Stimulated activated CD4-positive, alpha-beta T cell treated with anti-CD3 and anti-CD28 coated beads, Interleukin-1b, Interleukin-23, amount 100 ng/mL, for 4 hours (primary cell): Measurements from ENCODE around the gene IL4R.
A peak's percentile ranks its signal among the peaks of the same experiment; 100 is the strongest.
"Not testable (repeated sequence)": the region's sequence is repeated elsewhere in the genome, so short reads cannot be mapped to it uniquely, and the experiment has no call there.

ENCODE experiments used
- DNase-seq, 2 donors: peaks; one replicate each; pipeline ENCODE4 v3.0.0-alpha.2; 2020; ENCODE audit warnings: low read depth in 2 of 2

IL4R gene

DNA sequence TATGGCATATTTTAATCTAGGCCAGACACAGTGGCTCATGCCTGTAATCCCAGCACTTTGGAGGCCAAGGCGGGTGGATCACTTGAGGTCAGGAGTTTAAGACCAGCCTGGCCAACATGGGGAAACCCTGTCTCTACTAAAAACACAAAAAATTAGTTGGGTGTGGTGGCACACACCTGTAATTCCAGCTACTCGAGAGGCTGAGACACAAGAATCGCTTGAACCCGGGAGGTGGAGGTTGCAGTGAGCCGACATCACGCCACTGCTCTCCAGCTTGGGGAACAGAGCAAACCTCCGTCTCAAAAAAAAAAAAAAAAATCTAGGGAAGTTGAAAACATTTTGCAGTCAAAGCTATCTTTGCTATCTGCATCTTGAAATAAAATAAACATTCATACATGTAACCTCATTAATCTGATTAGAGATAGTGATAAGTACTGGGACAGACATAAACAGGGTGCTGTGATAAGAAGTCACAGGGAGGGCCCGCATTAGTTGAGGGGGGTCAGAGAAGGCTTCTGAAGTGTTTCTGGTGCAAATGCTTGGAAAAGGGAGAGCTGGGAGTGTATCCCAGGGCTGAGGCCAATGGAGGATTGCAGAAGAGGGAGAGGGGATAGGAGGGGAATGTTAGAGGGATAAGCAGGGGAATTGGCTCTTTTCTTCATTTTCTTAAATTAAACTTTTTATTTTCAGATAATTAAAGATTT is 15.8 kb downstream of the IL4R start:
- DNase-seq: not testable (repeated sequence)

DNA sequence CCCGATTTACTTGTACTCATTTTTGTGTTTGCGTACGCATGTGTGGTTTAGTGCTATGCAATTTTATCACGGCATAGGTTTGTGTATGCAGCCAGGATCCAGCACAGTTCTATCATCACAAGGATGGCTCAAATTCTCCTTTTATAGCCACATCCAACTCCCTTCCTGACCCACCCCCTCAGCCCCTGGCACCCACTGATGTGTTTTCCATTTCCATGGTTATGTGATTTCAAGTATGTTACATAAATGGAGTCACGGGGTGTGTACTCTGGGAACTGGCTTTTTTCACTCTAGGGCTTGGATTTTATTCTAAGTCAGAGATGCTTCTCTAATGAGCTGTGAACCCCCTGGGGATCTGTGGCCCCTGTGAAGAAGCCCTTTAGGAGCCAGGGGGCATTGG is 16.8 kb downstream of the IL4R start:
- no peak for DNase-seq

DNA sequence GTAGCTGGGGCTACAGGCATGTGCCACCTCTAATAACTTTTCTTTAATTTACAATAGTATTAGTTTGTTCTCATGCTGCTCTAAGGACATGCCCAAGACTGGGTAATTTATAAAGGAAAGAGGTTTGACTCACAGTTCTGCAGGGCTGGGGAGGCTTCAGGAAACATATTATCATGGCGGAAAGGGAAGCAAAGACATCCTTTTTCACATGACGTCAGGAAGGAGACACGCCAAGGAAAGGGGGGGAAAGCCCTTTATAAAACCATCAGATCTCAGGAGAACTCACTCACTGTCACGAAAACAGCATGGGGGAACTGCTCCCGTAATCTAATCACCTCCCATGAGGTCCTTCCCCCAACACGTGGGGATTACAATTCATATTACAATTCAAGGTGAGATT is 18.3 kb downstream of the IL4R start:
- no peak for DNase-seq

DNA sequence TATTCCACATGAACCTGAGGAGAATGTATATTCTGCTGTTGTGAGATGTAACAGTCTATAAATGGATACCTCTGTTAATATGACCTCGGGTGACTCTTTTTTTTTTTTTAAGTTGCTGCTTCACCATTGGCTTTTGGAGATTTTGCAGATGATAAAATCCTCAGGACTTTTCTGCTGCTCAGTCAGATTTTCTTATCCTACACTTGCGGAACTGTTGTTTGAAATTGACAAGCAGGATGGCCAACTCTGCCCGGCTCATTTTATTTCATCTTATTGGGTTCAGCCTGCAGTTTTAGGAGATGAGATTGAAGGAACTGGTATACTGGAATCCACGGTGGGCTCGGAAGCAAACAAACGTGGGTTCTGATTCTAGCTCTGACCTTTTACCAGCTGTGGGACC is 19.3 kb downstream of the IL4R start:
- no peak for DNase-seq

DNA sequence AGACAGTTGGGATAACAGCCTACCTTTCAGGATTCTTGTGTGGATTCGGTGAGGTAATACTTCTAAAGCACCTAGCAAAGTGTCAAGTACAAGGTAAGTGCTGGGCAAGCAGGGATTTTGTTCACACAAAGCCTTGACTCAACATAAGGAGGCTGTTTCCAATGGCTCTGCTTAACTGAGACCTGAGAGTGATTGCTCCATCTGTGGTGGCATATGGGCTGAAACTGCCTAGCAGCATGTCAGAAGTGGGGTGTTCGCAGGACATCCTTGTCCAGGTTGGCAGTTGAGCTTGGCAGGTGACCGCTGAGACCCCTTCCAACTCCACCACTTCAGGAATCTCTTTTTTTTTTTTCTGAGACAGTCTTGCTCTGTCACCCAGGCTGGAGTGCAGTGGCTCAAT is 19.8 kb downstream of the IL4R start:
- no peak for DNase-seq

DNA sequence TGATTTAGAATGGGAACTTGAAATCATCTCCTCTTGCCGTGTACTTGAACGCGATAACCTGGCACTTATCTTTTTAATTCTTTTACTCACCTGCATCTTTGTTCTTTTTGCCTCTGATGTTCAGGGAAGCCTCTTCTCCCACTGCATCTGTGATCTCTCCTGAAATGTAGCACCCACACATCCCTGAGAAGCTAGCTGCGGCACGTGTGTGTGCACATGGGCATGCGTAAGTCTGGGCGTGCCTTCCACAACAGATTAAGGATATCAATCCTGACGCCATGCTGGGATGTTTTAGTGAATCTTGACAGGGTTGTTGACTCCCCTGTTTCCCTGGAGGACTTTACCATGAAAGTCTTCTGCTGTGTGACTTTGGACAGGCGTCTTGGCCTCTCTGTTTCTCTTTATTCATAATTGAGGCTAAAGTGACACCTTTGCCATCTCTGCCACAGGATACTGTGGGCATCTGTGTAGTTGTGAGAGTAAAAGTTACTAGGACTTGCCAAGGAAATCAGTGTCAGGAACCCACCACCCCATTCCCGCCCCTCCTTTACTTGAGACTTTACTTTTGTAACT is 20.5 kb downstream of the IL4R start:
- no peak for DNase-seq

DNA sequence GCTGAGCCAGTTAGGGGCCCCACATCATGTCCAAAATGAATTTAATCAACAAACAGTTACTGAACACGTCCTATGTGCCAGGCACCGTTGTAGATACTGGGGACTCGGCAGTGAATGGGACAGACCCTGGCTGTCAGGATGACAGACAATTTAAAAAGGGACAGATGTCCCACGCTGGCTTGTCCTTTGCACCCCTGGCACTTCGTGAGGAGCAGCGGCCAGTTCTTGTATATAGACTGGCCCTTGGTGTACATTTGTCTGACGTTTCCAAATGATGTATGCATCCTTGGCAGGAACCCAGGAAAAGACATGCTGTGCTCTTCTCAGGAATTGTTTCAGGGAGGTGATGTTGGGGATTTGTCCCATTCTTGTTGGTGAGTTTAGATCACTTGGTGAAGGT is 21.1 kb downstream of the IL4R start:
- DNase-seq: no peak

DNA sequence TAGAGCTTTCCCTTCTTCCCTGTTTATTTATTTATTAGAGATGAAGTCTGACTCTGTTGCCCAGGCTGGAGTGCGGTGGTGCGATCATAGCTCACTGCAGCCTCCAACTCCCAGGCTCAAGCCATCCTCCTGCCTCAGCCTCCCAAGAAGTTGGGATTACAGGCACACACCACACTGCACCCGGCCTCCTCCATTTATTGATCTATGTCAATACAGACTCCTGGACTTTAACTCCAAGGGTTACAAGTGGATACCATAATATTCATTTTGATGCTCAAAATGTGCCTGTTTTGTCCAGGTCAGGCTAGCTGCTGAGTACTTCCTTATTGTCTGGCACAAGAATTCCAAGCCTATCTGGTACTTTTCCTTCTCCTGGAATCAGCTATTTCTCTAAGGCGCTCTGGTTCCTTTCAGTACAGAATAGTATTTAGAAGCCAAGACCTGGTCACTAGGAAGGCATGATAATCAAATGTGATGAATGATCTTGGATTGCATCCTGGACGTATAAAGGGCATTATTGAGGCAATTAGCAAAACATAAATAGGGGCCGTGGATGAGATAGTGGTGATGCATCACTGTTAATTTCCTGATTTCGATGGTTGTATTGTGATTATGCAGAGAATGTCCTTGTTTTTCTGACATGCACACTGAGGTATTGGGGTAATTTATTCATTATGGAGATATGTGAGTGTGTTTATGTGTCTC is 21.7 kb downstream of the IL4R start:
- no peak for DNase-seq

DNA sequence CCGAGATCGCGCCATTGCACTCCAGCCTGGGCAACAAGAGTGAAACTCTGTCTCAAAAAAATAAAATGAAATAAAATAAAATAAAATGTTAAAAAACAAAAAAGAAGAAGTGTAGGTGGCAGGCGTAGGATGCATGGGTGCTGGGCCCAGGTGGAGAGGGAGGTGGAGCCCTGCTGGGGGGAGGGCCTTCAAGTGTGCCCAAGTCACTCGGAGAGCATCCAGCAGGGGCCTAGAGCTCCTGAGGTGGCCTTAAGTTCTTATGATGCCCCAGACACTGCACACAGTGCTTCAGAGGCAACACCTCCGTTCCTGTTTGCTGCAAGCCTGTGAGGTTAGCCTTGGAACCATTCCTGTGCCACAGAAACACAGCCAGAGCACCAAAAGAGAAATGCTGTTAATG is 23.2 kb downstream of the IL4R start:
- no peak for DNase-seq

DNA sequence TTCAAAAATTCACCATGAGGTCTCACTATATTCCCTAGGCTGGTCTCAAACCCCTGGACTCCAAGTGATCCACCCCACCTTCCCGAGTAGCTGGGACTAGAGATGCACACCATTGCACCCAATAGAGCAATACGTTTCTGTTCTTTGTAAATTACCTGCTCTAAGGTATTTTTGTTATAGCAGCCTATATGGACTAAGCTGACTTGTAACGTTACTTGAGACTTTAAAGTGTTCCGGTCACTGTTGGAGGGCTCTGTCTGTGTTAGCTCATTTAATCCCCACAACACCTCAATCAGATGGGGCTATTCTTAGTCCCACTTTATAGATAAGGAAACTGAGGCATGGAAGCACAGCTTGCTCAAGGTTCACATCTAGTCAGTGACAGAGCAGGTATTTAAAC is 25.4 kb downstream of the IL4R start:
- no peak for DNase-seq

DNA sequence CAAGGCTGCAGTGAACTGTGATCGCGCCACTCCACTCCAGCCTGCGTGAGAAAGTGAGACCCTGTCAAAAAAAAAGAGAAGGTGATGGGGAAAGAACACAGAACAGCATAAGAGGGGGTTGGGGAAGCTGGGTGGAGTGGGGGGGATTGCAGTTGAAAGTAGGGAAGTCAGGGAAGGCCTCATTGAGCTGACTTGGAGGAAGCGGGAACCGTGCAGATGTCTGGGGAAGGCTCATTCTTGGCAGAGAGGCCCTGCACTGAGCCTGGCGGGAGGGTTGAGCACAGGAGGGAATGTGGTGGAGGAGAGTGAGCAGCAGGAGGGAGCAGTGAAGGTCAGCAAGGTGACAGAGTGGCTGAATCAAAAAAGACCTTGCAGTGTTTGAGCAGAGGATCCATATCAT is 26.9 kb downstream of the IL4R start:
- DNase-seq: no peak

DNA sequence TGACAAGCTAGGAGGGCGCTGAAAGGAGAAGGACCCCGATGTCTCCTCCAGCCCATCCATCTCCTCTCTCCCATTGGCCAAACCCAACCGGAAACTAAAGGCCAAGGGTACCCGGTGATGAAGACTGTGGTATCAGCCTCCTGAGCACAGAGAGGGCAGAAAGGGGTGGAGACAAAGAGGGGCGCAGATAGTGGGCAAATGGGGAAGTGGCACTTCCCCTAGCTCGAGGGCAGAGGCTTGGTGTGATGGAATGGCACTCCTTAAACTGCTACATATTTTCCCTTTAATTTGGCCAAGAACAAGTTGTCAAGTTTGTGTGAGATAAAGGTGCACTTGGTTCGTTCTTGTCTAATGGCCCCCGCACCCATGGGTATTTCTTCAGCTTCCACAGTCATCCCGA is 27.8 kb downstream of the IL4R start:
- no peak for DNase-seq

DNA sequence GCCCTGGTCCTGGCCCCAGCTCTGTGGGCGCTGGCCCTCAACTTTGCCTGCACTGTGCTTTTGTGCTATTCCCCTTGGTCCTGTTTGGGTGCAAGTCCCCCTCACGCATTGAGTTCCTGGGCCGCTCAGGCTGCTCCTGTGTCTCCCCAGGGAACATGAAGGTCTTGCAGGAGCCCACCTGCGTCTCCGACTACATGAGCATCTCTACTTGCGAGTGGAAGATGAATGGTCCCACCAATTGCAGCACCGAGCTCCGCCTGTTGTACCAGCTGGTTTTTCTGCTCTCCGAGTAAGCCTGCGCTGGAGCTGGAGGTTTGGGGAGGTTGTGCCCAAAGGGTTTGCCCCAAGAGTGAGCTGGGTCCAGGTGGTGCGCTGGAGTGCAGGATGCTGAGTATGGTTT is 28.2 kb downstream of the IL4R start:
- no peak for DNase-seq

DNA sequence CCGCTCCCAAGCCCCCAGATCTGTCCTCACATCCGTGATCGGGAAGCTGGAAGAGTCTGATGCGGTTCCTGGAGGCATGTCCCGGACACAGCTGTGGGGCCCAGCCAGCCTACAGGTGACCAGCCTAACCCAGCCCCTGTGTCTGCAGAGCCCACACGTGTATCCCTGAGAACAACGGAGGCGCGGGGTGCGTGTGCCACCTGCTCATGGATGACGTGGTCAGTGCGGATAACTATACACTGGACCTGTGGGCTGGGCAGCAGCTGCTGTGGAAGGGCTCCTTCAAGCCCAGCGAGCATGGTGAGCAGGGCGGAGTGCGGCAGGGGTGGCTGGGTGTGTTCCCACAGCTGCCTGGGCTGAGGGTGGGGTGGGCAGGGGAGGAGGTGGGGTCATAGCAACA is 30.9 kb downstream of the IL4R start:
- DNase-seq: no peak

DNA sequence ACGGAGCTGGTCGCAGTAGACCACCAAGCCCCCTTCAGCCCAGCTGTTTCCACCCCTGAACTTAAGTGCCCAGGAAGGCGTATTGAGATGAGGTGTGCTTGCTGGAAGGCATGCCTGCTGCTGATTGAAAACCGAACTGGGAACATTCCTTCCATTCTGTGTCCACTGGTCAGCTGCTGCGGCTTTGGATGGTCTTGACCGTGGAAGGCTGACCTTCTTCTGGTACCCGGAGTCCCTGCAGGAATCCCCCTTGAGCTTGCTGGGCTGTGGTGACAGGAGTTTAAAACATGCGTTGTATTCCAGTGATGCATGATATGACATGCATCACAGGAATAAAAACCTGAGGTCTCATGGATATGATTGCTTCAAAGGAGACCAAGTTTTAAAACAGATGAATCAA is 31.4 kb downstream of the IL4R start:
- no peak for DNase-seq

DNA sequence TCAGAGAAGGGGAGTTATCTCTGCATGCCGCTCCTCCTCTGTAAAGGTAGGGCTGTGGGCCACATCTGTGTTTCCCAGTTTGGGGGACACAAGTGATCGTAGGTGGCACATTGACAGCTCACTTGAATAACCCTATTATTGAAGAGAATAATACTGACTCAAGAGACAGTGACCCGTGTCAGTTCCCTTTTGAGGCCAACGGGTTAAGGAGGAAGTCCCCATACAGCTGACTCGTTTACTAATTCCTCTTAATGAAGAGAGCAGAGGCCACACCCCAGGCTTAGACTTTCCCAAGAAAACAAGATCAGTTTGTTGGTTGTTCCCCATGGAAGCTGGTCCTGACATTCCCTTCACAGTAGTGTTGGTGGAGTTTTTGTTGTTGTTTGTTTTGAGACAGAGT is 33.0 kb downstream of the IL4R start:
- DNase-seq: no peak

DNA sequence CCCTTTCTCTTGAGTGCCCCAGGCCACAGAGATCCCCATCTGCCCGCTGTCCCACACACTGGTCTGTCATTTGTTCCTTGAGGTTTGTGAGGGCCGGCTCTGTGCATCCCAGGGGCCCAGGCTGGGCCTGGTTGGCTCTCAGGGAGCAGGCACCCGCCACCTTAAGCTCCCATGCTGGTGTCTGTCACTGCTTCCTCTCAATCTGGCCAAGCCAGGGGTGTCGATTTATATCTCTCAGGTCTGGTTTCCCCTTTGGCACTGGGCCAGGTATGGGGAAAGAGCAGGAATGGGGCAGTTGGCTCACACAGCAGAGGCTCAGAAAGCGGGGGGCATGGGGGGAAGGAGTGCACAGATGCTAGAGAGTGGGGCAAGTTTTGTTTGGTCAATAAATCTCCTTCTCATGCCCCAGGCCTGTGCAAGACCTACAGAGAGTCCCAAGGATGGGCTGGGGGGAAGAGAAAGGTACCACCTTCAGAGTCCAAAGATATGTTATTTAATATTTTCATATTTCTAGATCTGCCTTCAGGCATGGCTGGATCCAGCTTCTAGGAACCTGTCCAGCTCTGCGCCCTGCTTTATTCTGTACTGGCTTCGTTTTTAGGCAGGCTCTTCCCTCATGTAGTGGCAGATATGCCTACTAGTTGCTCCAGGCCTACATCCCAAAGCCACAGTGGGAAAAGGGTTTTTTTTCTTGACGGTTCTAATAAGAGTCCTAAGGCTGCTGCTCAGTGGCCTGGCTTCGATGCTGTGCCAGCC is 34.3 kb downstream of the IL4R start:
- DNase-seq: no peak

DNA sequence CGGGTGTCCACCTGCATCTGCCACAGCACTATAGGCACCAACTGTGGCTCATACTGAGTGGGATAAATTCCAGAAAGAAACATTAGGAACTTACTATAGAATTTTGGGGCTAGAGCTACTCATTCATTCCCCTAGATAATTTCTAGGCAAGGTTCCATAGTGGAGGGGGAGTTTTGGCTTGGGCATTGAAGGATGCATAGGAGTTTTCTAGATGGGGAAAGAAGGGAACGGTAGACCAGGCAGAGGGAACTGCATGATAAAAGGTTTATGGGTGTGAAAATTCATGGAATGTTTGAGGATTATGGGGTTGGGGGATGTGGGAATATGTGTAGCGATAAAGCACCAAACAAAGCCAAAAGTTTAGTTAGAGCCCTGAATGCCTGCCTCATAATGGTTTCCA is 35.5 kb downstream of the IL4R start:
- DNase-seq: no peak

DNA sequence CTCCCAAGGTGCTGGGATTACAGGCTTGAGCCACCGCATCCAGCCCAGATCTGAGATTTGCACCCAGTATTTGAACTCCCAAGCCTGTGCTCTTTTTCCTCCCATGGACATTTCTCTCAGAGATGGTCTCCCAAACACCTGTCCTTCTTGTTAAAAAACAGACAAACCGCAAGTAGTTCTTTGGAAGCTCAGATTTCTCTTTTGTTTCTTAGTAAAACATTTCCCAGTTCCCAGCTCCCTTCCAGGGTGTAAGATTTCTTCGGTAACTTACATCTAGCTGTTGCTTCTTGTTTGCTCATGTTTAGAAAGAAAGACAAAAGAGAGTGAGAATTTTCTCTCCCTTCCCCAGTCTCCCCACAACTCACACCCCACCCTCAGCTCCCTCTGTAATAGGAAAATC is 36.2 kb downstream of the IL4R start:
- DNase-seq: no peak

DNA sequence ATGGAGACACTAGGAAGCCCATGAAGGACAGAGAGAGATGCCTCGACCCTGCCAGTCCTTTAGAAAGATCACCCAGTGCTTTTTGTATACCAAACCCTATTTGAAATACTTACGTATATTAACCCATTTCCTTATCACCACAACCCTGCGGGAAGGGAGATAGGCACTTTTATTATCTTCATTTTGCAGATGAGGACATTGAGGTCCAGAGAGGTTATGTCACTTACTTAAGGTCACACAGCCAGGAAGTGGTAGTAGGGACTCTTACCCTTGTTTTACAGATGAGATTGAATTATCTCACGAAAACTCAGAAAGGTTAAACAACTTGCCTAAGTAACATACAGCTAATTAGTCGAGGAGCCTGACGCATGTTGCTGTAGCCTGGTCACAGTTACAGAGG is 38.2 kb downstream of the IL4R start:
- no peak for DNase-seq

DNA sequence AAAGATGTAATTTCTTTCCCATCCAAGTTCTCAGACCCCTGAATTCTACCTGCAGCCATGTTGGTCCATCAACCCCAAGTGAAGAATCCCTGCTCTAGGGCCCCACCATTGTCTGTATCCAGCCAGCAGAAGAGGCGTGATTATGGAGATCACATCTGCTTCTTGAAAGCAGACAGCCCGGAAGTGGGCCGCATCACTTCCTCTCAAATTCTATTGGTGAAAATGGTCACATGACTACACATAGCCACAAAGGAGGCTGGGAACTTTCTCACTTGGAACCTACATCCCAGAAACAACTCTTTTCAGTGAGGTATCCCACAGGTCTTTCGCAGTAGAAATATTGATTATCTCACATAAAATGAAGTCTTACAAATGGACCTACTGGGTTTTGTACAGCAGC is 40.1 kb downstream of the IL4R start:
- no peak for DNase-seq

DNA sequence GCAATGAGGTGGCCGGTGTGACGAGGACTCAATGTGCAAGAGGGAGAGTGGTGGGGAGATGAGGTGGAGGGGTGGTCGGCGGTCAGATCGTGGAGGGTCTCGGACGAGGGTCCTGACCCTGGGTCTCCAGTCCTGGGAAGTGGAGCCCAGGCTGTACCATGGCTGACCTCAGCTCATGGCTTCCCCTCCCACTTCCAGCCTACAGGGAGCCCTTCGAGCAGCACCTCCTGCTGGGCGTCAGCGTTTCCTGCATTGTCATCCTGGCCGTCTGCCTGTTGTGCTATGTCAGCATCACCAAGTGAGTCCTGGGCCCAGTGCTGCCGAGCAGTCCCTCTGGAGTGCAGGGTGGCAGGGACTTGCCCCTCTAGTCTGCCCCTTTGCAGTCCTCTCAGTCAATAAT is 41.8 kb downstream of the IL4R start:
- DNase-seq: peak; percentile 30 to 37

DNA sequence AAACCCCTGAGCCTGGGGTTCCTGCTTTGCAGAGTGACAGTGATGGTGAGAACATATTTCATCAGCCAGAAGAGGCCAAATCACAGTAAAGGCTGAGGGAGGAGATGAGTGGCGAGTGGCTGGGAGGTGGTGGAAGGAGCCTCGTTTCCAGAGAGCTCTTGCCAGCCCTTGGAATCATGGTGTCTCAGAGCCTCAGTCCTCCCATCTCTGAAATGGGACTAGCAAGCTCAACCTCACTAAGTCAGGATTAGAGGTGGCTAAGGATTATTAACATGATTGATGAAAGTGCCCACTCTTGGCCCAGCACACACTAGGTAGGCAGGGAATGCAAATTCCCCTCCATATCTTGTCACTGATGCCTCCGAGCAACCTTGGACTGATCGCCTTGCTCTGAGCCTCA is 43.0 kb downstream of the IL4R start:
- no peak for DNase-seq
